Activated T-cell treated with anti-CD3 and anti-CD28 coated beads, Interleukin-2, amount 50 U/mL, for 72 hours (primary cell): ENCODE measurements around the gene FLT4. TPM values are rescaled to one million over a fixed set of nuclear protein-coding genes. Genes with fewer than 3 reads are reported as not detected.
A peak's percentile ranks its signal among the peaks of the same experiment; 100 is the strongest.

ENCODE experiments used
- ATAC-seq, 2 donors: fragments of 150-1000 bp; cut with Tn5 transposase; replicated peaks in 1 of 2; 2 replicates each; pipeline ENCODE4 v1.10.0; 2021; ENCODE audit warnings: moderate library complexity in 2 of 2, mild to moderate bottlenecking in 1 of 2
- DNase-seq, 2 donors: peaks; one replicate each; pipeline ENCODE4 v3.0.0; 2021 to 2022; ENCODE audit warnings: mixed read lengths in 1 of 2
- H3K27ac Mint-ChIP-seq: one replicate; pipeline ENCODE4 v1.8.0; 2022; ENCODE audit warnings: mild to moderate bottlenecking, moderate library complexity, mixed read lengths
- H3K27me3 Mint-ChIP-seq: one replicate; pipeline ENCODE4 v1.8.0; 2022; ENCODE audit warnings: low read depth, mixed read lengths
- H3K36me3 Mint-ChIP-seq, 2 donors: one replicate each; pipeline ENCODE4 v1.8.0; 2022; ENCODE audit warnings: mixed read lengths in 2 of 2, mild to moderate bottlenecking in 1 of 2; ENCODE audit not compliant: insufficient read depth in 2 of 2
- H3K4me1 Mint-ChIP-seq: one replicate; pipeline ENCODE4 v1.8.0; 2022; ENCODE audit warnings: low read depth, mixed read lengths
- H3K4me3 Mint-ChIP-seq, 2 donors: one replicate each; pipeline ENCODE4 v1.8.0; 2022; ENCODE audit warnings: mild to moderate bottlenecking in 2 of 2, mixed read lengths in 2 of 2, moderate library complexity in 2 of 2
- H3K9me3 Mint-ChIP-seq, 2 donors: one replicate each; pipeline ENCODE4 v1.8.0; 2022; ENCODE audit warnings: mixed read lengths in 2 of 2
- total RNA-seq, 2 donors: library from RNA; stranded (reverse); gene quantifications; one replicate each; pipeline ENCODE4 v1.2.3, GENCODE V29; 2022

Gene FLT4
- total RNA-seq, 2 donors from 2014 or later, result 0.79 to 1.7 TPM

DNA sequence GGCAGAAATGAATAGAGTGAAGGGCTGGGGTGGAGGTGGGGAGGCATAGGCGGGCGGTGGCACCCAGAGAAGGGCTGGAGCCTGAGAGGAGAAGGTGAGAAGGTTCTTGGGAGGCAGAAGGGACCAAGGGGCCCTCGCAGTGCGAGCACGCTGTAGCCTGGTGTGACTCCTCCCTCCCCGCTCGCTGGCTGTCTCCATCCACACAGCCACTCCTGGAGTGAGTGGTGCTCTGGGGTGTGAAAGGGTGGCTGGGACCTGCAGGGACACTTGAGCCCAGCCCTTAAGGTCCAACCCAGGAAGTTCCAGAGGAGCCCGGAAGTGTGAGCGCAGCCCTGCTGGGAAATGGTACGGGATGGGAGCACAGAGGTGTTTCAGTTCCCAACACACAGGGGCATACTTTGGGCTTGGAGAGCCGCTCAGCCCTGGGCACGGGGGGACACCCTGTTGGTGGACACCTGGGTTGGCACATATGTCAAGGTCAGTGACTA is 48.8 kb downstream of the FLT4 start:
- Mint-ChIP-seq H3K27ac (no peak overlapping the region), H3K9me3 (no peaks in the 10 kb centered on the region), H3K4me1 (peaks cover 6% of the 10 kb centered on the region), H3K36me3 (no peaks in the 10 kb centered on the region), H3K27me3 (peaks cover 7% of the 10 kb centered on the region), H3K4me3 (no peak overlapping the region)
- DNase-seq (no peak), ATAC-seq (no peak)

DNA sequence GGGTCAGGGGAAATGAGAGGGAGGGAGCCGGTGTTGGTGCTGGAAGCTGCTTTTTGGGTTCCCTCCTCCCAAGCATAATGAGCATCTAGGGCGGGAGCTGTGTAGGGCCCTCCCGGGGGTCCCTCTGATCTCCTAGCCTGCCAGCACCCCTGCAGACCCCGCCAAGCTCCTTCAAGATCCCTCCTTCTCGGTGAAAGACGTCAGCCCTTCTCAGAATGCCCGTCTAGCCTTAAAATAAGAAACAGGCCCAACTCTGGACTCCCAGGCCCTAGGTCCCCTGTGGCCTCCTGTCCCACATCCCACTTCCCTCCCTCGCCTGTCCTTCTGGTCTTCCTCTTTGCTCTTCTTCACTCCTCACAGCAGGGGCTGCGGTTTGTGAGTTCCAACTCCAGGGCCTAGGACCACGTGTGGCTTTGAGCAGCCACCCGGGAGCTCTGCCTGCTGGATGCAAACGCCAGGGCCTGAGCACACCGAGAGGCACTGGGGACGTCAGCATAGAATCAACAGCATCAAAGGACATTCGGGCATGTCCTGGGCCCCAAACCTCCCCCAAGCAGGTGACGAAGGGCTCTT is 49.3 kb downstream of the FLT4 start:
- Mint-ChIP-seq H3K27ac (no peak overlapping the region), H3K9me3 (no peaks in the 10 kb centered on the region), H3K4me1 (peaks cover under 1% of the 10 kb centered on the region), H3K36me3 (no peaks in the 10 kb centered on the region), H3K4me3 (no peak overlapping the region), H3K27me3 (peaks cover 2% of the 10 kb centered on the region)
- DNase-seq (no peak), ATAC-seq (no peak)

DNA sequence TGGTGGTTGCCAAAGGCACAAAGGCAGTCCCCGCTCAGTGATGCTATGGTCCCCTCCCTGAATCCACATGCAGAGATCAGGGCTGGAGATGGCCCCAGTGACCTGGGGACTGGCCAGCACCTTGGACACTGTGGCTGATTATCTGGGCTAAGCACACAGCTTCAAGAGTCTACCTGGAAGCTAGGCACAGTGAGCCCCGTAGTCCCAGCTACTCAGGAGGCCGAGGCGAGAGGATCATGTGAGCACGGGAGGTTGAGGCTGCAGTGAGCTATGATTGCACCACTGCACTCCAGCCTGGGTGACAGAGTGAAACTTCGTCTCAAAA is 49.8 kb downstream of the FLT4 start:
- Mint-ChIP-seq H3K27ac (no peak overlapping the region), H3K27me3 (no peaks in the 10 kb centered on the region), H3K4me3 (no peak overlapping the region), H3K4me1 (no peaks in the 10 kb centered on the region), H3K9me3 (no peaks in the 10 kb centered on the region), H3K36me3 (no peaks in the 10 kb centered on the region)
- DNase-seq (no peak), ATAC-seq (no peak)

DNA sequence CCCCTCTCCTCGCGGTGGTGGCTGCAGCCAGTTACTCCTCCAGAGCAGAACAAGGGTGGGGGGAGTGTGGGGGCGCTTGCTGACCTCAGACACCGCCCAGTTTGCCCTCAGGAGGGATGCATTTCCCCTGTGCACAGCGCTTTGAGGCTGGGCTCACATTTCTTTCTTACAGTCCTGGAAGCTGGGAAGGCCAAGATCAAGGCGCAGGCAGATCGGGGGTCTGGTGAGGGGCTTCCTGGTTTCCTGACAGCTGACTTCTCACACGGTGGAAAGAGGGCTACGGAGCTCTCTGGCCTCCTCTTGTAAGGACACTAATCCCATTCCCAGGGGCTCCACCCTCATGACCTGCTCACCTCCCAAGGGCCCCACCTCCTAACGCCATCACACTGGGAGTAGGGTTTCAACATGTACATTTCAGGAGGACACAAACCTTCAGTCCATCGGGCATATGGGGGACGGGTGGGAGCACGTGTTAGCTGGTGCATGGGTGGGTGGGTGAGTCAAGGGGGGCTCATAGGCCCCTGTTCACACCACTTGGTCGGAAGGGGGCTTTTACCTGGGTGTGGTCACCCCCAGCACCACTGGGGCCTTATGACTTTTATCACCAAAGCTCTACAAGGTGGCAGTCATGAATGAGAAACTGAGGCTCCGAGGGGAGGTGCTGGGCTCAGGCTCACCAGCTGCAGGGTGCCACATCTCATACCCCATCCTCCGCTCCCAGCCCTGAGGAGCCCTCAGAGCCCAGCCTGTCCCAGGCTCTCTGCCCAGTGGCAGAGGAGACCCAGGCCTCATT is 50.4 kb downstream of the FLT4 start:
- Mint-ChIP-seq H3K4me3 (no peak overlapping the region), H3K27ac (no peak overlapping the region), H3K27me3 (peaks cover 3% of the 10 kb centered on the region), H3K9me3 (no peaks in the 10 kb centered on the region), H3K36me3 (no peaks in the 10 kb centered on the region), H3K4me1 (no peaks in the 10 kb centered on the region)
- ATAC-seq (no peak), DNase-seq (no peak)

DNA sequence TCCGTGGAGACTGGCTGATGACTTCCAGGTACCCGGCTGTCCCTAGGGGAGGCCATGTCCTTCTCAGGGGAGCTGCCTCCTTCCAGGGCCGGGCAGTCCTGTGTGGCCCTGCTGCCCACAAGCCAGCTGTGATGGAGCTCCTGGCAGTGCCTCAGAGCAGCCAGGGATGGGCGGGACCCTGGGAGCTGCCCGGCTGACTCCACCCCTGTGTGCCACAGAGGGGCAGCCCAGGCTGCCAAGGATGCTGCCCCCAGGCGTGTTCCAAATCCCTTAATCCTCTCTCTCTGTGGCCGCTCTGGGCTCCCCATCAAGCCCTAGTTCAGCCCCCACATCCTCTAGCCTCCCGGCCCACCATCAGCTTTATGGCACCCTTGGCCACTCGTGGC is 51.1 kb downstream of the FLT4 start:
- no peaks in the 10 kb centered on the region for H3K4me1 Mint-ChIP-seq
- H3K4me3 Mint-ChIP-seq, result no peak overlapping the region
- DNase-seq (no peak), ATAC-seq (no peak)
- no peaks in the 10 kb centered on the region for H3K9me3 Mint-ChIP-seq
- no peaks in the 10 kb centered on the region for H3K36me3 Mint-ChIP-seq
- no peak overlapping the region for H3K27ac Mint-ChIP-seq
- peaks cover 10% of the 10 kb centered on the region for H3K27me3 Mint-ChIP-seq

DNA sequence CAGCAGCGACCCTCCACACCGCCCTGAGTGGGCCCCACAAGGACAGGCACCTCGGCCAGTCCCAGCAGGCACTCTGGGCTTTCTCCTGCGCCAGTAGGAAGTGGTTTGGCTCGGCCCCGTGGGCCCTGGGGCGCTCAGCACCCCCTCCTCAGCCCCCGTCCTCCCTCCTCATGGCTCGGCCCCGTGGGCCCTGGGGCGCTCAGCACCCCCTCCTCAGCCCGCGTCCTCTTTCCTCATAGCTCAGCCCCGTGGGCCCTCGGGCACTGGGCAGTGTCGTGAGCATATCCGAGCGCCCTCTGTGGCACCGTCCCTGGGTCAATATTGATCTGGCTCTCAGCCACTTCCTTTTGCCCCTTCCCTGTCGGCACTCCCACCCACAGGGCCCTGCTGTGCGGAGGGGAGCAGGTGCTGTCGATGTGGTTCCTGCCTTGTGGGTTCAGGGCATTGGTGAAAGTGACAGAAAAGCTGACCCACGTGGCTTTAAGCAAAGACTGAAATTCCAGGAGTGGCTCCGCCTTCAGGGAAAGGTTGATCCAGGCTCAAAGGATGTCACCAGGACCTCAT is 52.6 kb downstream of the FLT4 start:
- ATAC-seq, result no peak
- Mint-ChIP-seq H3K27ac (no peak overlapping the region), H3K4me1 (peaks cover 5% of the 10 kb centered on the region), H3K36me3 (peaks cover 1 to 2% of the 10 kb centered on the region in 2 donors), H3K9me3 (no peaks in the 10 kb centered on the region), H3K27me3 (peaks cover 25% of the 10 kb centered on the region), H3K4me3 (no peak overlapping the region)
- no peak for DNase-seq

DNA sequence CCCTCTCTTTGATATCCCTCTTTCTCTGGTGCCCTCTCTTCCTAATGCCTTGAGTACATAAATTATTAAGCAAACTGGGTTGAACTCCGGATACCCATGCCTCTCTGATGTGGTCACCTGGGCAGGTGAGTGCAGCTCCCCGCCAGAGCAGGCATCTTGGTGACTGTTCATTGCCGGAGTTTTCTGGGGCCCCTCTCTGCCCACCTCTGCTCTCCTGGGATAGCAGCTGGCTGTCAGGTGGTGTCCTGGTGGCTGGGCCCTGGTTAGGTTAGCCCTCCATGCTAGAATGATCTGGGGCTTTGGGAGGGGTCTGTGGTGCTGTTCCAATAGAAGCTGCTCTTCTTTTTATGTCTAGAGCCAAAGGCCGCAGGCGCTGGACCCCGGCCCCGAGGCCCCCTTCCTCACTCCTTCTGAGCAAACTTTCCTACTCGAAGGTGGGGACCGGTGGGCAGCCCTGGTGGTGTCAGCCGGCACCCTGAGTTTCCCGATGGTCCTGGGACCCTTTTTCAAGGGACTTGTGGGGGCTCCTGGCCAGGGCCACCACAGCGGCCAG is 53.2 kb downstream of the FLT4 start:
- no peak for DNase-seq
- H3K36me3 Mint-ChIP-seq, result peaks cover 1 to 2% of the 10 kb centered on the region in 2 donors
- H3K4me1 Mint-ChIP-seq, result peaks cover 5% of the 10 kb centered on the region
- H3K9me3 Mint-ChIP-seq, result no peaks in the 10 kb centered on the region
- ATAC-seq, result no peak
- H3K27me3 Mint-ChIP-seq, result peaks cover 25% of the 10 kb centered on the region
- no peak overlapping the region for H3K4me3 Mint-ChIP-seq
- no peak overlapping the region for H3K27ac Mint-ChIP-seq

DNA sequence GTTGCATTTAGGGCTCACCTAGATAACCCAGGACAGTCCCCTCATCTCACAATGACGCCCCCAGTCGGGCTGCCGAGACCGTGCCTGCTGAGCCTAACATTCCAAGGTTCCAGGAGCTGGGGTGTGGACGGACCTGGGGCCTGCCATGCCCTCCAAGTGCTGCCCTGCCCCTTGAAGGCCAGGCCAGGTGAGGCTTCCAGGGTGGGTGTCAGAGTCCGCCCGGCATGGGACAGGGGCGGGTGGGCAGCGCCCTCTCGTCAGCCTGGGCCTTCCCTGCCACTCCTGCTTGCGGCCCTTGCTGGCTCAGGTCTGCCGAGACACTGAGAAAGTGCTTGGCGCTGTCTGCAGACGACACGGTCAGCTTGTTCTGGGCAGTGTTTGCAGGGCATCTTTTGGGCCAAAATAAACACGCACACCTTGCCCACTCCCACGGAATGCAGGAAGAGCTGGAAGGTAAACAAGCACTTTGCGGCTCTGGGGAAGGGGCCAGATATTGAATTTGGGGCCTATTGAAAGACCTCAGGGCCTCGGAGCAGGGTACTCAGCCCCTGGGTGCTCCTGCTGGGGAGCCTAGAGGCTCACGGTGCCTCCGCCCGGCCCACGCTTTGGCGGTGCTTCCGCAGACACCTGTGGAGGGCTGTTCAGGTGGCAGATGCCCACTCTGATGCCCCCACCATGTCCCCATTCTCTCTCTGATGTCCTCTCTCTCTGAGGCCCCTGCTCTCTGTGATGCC is 53.9 kb downstream of the FLT4 start:
- peaks cover 5% of the 10 kb centered on the region for H3K4me1 Mint-ChIP-seq
- no peak for ATAC-seq
- no peak for DNase-seq

DNA sequence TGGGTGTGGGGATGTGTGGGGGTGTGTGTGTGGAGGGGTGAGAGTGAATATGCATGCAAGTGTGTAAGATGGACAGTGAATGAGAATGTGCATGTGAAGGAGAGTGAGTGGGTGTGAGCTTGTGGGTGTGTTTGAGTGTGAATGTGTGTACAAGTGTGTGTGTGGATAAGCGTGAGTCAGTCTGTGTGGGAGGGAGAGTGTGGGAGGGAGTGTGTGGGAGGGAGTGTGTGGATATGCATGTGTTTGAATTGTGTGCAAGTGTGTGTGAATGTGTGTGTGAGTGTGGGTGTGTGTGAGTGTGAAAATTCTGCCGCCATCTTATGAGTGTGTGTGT is 54.4 kb downstream of the FLT4 start:
- ATAC-seq (no peak), DNase-seq (no peak)
- Mint-ChIP-seq H3K4me1 (peaks cover 5% of the 10 kb centered on the region), H3K36me3 (peaks cover 1 to 2% of the 10 kb centered on the region in 2 donors), H3K9me3 (no peaks in the 10 kb centered on the region), H3K27ac (no peak overlapping the region), H3K27me3 (peaks cover 25% of the 10 kb centered on the region), H3K4me3 (no peak overlapping the region)

More for the DNA sequence above, 53.9 kb downstream of the FLT4 start:
- Mint-ChIP-seq H3K36me3 (peaks cover 1 to 2% of the 10 kb centered on the region in 2 donors), H3K27me3 (peaks cover 25% of the 10 kb centered on the region), H3K4me3 (no peak overlapping the region), H3K9me3 (no peaks in the 10 kb centered on the region), H3K27ac (no peak overlapping the region)

DNA sequence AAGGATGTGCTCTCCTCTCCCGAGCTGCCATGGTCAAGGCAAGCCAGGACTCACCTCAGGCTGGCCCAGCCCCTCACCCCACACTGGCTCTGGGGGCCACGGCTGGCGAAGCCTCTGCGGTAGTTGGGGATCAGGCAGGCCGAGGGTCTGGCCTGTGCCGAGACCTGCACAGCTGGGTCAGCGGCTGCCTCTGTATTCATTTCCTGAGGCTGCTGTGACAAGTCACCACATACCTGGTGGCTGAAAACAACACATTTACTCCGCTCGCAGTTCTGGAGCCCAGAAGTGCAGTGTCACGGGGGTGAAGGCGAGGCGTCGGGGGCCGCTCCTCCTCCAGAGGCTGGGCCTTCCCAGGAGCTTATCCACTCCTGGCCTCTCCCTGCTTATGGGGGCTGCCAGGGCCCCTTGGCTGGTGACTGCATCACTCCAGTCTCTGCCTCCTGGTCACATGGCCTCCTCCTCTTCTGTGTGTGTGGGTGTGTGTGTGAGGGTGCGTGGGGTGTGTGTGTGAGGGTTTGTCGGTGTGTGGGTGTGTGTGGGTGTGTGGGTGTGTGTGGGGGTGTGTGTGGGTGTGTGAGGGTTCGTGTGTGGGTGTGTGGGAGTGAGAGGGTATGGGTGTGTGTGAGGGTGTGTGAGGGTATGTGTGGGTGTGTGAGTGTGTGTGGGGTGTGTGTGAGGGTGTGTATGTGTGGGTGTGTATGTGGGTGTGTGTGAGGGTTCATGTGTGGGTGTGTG is 54.9 kb downstream of the FLT4 start:
- Mint-ChIP-seq H3K36me3 (peaks cover 1 to 2% of the 10 kb centered on the region in 2 donors), H3K27ac (no peak overlapping the region)
- DNase-seq, result no peak

DNA sequence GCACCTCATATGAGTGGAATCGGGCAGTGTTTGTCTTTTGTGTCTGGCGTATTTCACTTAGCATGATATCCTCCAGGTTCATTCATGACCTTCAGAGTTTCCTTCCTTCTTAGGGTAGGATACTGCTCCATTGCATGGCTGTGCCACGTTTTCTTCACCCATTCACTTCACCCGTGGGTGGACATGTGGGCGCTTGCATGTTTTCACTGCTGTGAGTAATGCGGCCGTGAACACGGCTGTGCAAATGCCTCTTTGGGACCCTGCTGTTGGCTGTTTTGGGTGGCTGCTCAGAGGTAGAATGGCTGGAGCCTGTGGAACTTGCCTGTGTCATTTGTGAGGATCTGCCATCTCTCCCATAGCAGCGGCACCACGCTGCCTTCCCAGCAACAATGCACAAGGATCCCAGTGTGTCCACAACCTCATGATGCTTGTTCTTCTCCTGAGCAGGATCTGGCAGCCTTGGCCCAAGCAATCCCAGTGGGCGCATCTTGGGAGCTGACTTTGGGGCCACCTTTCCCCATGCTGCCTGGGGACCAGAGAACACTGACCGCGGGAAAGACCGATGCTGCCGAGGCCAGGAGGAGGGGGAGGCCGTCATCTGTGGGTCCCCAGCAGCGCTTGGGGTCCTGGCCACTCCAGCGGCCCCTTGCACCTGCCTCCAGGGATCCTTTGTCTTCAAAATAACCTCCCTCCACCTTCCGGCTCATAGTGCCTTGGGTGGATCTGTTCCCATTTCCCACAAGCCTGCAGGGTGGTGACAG is 55.8 kb downstream of the FLT4 start:
- no peak for DNase-seq
- Mint-ChIP-seq H3K36me3 (peaks cover 1 to 2% of the 10 kb centered on the region in 2 donors), H3K27me3 (peaks cover 39% of the 10 kb centered on the region), H3K9me3 (no peaks in the 10 kb centered on the region), H3K4me3 (no peak overlapping the region), H3K27ac (no peak overlapping the region), H3K4me1 (peaks cover 5% of the 10 kb centered on the region)
- no peak for ATAC-seq

More for the DNA sequence above, 54.9 kb downstream of the FLT4 start:
- peaks cover 30% of the 10 kb centered on the region for H3K27me3 Mint-ChIP-seq
- H3K4me3 Mint-ChIP-seq, result no peak overlapping the region
- peaks cover 5% of the 10 kb centered on the region for H3K4me1 Mint-ChIP-seq
- no peak for ATAC-seq
- H3K9me3 Mint-ChIP-seq, result no peaks in the 10 kb centered on the region

DNA sequence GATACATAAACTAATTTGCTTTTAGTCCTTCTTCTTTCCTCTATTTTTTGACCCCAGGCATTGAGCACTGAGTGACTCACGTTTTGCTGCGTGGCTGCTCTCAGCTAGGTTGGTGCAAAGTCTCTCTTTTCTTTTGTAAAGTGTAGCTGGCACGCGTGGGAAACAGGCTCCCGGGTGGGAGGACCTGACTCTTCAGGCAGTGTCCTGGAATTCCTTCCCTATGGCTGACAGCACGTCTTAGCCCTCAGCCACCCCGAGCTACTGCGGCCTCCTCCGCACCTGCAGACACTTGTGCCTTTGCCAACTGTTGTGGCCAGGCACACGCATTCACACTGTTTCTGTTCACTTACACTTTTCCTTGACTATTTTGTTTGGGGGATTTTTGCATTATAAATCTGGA is 57.2 kb downstream of the FLT4 start:
- H3K4me3 Mint-ChIP-seq, result peak overlapping the region; percentile 42 to 52
- no peak overlapping the region for H3K27ac Mint-ChIP-seq
- no peaks in the 10 kb centered on the region for H3K9me3 Mint-ChIP-seq
- H3K4me1 Mint-ChIP-seq, result peaks cover 5% of the 10 kb centered on the region
- peaks cover 1 to 2% of the 10 kb centered on the region in 2 donors for H3K36me3 Mint-ChIP-seq
- ATAC-seq, result no peak
- H3K27me3 Mint-ChIP-seq, result peaks cover 46% of the 10 kb centered on the region
- no peak for DNase-seq
